Hepatocyte (in vitro differentiated cells): ENCODE measurements around the gene BAIAP3.

ENCODE experiments used
- EZH2 ChIP-seq: fragments of 200-600 bp; sonication (generic); IDR thresholded peaks from 2 replicates; pipeline ENCODE4 v1.6.1; 2016; ENCODE audit warnings: antibody characterized with exemption, mild to moderate bottlenecking, borderline replicate concordance
- EZH2phosphoT487 ChIP-seq: fragments of 200-600 bp; sonication (generic); IDR thresholded peaks from one replicate; pipeline ENCODE4 v1.6.1; 2018; ENCODE audit warnings: antibody characterized with exemption, mild to moderate bottlenecking, low read depth, moderate library complexity; ENCODE audit not compliant: unreplicated experiment, severe bottlenecking
- TF ChIP-seq, protein P1 (sequence below): fragments of 200-600 bp; sonication (generic); IDR thresholded peaks from 2 replicates; pipeline ENCODE4 v1.5.1; 2016; ENCODE audit warnings: antibody characterized with exemption, mild to moderate bottlenecking; ENCODE audit not compliant: poor library complexity

DNA sequence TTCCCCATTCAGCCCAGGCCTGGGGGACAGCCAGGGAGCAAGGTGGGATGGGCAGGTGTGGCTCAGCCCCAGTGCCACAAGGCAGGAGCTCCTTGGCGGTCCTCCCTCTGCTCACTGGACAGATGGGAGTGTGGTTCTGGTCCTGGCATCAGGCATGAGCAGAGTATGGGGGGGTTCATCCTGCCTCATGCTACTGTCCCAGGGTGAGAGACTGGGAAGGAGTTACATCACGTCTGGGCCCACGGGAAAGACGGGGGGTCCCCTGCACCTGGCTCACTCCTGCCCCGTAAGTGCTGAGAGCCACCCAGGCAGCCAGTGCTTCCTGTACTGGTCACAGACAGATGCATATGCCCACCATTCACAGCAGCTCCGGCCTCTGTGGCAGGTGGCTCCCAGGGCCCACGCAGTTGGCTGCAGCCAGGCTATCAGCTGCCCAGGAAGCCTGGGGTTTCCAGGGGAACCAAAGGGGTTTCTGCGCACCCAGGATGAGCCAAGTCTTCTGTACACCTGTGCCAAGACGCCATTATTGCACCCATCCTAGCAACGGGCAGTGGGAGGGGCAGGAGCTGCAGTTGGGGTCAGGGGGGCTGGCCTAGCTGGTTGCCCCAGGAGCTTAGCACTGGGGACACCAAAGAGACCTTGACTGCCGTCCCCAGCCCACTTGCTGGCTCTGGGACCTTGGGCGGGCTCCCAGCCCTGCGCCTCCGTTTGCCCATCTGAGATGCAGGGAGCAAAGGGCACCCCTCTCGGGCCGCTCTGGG, 1.9 kb downstream of the BAIAP3 start:
- TF ChIP-seq, protein P1, sequence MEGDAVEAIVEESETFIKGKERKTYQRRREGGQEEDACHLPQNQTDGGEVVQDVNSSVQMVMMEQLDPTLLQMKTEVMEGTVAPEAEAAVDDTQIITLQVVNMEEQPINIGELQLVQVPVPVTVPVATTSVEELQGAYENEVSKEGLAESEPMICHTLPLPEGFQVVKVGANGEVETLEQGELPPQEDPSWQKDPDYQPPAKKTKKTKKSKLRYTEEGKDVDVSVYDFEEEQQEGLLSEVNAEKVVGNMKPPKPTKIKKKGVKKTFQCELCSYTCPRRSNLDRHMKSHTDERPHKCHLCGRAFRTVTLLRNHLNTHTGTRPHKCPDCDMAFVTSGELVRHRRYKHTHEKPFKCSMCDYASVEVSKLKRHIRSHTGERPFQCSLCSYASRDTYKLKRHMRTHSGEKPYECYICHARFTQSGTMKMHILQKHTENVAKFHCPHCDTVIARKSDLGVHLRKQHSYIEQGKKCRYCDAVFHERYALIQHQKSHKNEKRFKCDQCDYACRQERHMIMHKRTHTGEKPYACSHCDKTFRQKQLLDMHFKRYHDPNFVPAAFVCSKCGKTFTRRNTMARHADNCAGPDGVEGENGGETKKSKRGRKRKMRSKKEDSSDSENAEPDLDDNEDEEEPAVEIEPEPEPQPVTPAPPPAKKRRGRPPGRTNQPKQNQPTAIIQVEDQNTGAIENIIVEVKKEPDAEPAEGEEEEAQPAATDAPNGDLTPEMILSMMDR = no peak
- TF ChIP-seq EZH2 (no peak), EZH2phosphoT487 (no peak)
